Panc1 (cell line): Measurements from ENCODE around the gene ESF1. TPM values are rescaled to one million over a fixed set of nuclear protein-coding genes. Genes with fewer than 3 reads are reported as not detected.

ENCODE experiments used
- ATAC-seq: fragments of 200-7000 bp; cut with Tn5 transposase; 2 replicates; pipeline ENCODE4 v1.9.1; 2020; ENCODE audit warnings: mild to moderate bottlenecking, moderate library complexity
- BruUV-seq: library from RNA; stranded (reverse); fragments of 400-500 nt; replicated peaks from 2 replicates; lab custom pipeline; 2021; lab: Mats Ljungman, UMichigan
- CTCF ChIA-PET: fragments of 300-600 bp; sonication (Branson Sonifier 250); formaldehyde crosslinking; loops from one replicate; lab custom pipeline; 2022; ENCODE audit warnings: antibody characterized with exemption; lab: Charles Lee
- POLR2A ChIA-PET: fragments of 300-600 bp; sonication (Branson Sonifier 250); formaldehyde crosslinking; loops from one replicate; lab custom pipeline; 2022; ENCODE audit warnings: antibody characterized with exemption; lab: Charles Lee
- DNase-seq: peaks from one replicate; pipeline ENCODE4 v3.0.0-alpha.2; 2010; ENCODE audit warnings: low read depth, low spot score
- H3K27ac ChIP-seq: 2 replicates; pipeline ENCODE4 v1.5.1; 2011; ENCODE audit warnings: mild to moderate bottlenecking, low read length, inconsistent platforms
- H3K27me3 ChIP-seq: fragments of 200-500 bp; sonication (Bioruptor generic); 2 replicates; pipeline ENCODE4 v1.6.0; 2014; ENCODE audit warnings: low read length, inconsistent platforms; ENCODE audit not compliant: control insufficient read depth, insufficient read depth
- H3K36me3 ChIP-seq: fragments of 200-500 bp; sonication (Bioruptor generic); 2 replicates; pipeline ENCODE4 v1.5.1; 2014; ENCODE audit warnings: inconsistent platforms, mild to moderate bottlenecking, low read length, moderate library complexity; ENCODE audit not compliant: control insufficient read depth, insufficient read depth
- H3K4me1 ChIP-seq: 2 replicates; pipeline ENCODE4 v1.5.1; 2011; ENCODE audit warnings: inconsistent platforms, mild to moderate bottlenecking, low read length, moderate library complexity; ENCODE audit not compliant: control insufficient read depth, insufficient read depth
- H3K4me3 ChIP-seq, 2 experiments: 2 replicates each; pipeline ENCODE4 v1.5.1; 2011 to 2012; ENCODE audit warnings: low read depth in 2 of 2, low read length in 2 of 2, mild to moderate bottlenecking in 2 of 2, inconsistent platforms in 1 of 2, moderate library complexity in 1 of 2
- H3K9me3 ChIP-seq: fragments of 200-500 bp; sonication (Bioruptor generic); 2 replicates; pipeline ENCODE4 v1.5.1; 2014; ENCODE audit warnings: low read depth, mild to moderate bottlenecking, inconsistent platforms, low read length, moderate library complexity; ENCODE audit not compliant: control insufficient read depth, insufficient read depth
- POLR2AphosphoS5 ChIP-seq: IDR thresholded peaks from 2 replicates; pipeline ENCODE4 v1.6.1; 2012; ENCODE audit warnings: mild to moderate bottlenecking, low read depth, low read length, moderate library complexity
- SIN3A ChIP-seq: IDR thresholded peaks from 2 replicates; pipeline ENCODE4 v1.6.1; 2012; ENCODE audit warnings: low read depth, mild to moderate bottlenecking, low read length, moderate library complexity, borderline replicate concordance; ENCODE audit not compliant: insufficient read depth
- TCF7L2 ChIP-seq: IDR thresholded peaks from 2 replicates; pipeline ENCODE4 v1.6.1; 2011; ENCODE audit warnings: mild to moderate bottlenecking, low read depth, low read length, inconsistent platforms
- in situ Hi-C: cut with HindIII; loops from 2 replicates; pipeline ENCODE4 v1.10.0; 2016; ENCODE audit warnings: low sequenced_read_pairs, low pct_unique_long_range_greater_than_20kb
- intact Hi-C: fragments of 100-400 bp; cut with micrococcal nuclease; formaldehyde crosslinking; loops from one replicate; pipeline ENCODE4 v1.10.0; 2022; ENCODE audit not compliant: unreplicated experiment
- total RNA-seq: library from RNA; stranded (reverse); gene quantifications from one replicate; pipeline ENCODE4 v1.2.1, GENCODE V29; 2021; ENCODE audit not compliant: unreplicated experiment
- TF ChIP-seq, protein P1 (sequence below): fragments of 450-650 bp; IDR thresholded peaks from 2 replicates; pipeline ENCODE4 v1.5.1; 2017; ENCODE audit warnings: mild to moderate bottlenecking
- TF ChIP-seq, protein P2 (sequence below), 2 experiments: IDR thresholded peaks; 2 replicates each; pipeline ENCODE4 v1.6.1; 2011 to 2012; ENCODE audit warnings: low read depth in 2 of 2, control low read depth in 1 of 2, low read length in 1 of 2, mild to moderate bottlenecking in 1 of 2, moderate library complexity in 1 of 2; ENCODE audit not compliant: insufficient read depth in 1 of 2

Gene ESF1
- total RNA-seq, 1 experiment from 2014 or later, result 26.4 TPM

DNA sequence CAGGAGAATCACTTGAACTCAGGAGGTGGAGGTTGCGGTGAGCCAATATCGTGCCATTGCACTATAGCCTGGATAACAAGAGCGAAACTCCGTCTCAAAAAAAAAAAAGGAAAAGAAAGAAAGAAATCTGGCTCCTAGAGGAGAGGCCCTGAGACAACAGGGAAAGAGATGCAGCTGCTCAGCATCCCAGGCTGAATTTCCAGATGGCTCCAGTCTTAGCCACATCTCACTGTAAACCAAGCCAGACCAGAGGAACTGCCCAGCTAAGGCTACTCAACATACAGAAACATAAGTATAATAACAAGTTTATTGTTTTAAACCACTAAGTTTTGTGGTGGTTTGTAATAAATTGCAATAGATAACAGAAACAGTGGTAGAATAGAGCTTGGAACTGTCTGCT is 107.5 kb downstream of the ESF1 start:
- BruUV-seq, result no TSS peak
- in situ Hi-C loops, result no loop called here
- Histone ChIP-seq H3K27ac (no peak overlapping the region), H3K27me3 (peaks cover 4% of the 10 kb centered on the region; the same call in 1 of the 2 replicates), H3K36me3 (no peaks in the 10 kb centered on the region), H3K4me1 (no peaks in the 10 kb centered on the region), H3K4me3 (no peak overlapping the region), H3K9me3 (no peaks in the 10 kb centered on the region)
- DNase-seq, result no peak
- ATAC-seq, result no peak
- CTCF ChIA-PET, result no interaction called here
- no peak for TF ChIP-seq TCF7L2
- TF ChIP-seq SIN3A, result no peak
- TF ChIP-seq, protein P1, sequence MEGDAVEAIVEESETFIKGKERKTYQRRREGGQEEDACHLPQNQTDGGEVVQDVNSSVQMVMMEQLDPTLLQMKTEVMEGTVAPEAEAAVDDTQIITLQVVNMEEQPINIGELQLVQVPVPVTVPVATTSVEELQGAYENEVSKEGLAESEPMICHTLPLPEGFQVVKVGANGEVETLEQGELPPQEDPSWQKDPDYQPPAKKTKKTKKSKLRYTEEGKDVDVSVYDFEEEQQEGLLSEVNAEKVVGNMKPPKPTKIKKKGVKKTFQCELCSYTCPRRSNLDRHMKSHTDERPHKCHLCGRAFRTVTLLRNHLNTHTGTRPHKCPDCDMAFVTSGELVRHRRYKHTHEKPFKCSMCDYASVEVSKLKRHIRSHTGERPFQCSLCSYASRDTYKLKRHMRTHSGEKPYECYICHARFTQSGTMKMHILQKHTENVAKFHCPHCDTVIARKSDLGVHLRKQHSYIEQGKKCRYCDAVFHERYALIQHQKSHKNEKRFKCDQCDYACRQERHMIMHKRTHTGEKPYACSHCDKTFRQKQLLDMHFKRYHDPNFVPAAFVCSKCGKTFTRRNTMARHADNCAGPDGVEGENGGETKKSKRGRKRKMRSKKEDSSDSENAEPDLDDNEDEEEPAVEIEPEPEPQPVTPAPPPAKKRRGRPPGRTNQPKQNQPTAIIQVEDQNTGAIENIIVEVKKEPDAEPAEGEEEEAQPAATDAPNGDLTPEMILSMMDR, result no peak
- no peak for TF ChIP-seq POLR2AphosphoS5
- TF ChIP-seq, protein P2, sequence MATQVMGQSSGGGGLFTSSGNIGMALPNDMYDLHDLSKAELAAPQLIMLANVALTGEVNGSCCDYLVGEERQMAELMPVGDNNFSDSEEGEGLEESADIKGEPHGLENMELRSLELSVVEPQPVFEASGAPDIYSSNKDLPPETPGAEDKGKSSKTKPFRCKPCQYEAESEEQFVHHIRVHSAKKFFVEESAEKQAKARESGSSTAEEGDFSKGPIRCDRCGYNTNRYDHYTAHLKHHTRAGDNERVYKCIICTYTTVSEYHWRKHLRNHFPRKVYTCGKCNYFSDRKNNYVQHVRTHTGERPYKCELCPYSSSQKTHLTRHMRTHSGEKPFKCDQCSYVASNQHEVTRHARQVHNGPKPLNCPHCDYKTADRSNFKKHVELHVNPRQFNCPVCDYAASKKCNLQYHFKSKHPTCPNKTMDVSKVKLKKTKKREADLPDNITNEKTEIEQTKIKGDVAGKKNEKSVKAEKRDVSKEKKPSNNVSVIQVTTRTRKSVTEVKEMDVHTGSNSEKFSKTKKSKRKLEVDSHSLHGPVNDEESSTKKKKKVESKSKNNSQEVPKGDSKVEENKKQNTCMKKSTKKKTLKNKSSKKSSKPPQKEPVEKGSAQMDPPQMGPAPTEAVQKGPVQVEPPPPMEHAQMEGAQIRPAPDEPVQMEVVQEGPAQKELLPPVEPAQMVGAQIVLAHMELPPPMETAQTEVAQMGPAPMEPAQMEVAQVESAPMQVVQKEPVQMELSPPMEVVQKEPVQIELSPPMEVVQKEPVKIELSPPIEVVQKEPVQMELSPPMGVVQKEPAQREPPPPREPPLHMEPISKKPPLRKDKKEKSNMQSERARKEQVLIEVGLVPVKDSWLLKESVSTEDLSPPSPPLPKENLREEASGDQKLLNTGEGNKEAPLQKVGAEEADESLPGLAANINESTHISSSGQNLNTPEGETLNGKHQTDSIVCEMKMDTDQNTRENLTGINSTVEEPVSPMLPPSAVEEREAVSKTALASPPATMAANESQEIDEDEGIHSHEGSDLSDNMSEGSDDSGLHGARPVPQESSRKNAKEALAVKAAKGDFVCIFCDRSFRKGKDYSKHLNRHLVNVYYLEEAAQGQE (IDR thresholded peaks at IDR 0.05; ENCODE audit: insufficient read depth in 1 of 2, low read depth in 2 of 2, low read length in 1 of 2), result no peak
- intact Hi-C loops, result no loop called here
- POLR2A ChIA-PET, result no interaction called here

DNA sequence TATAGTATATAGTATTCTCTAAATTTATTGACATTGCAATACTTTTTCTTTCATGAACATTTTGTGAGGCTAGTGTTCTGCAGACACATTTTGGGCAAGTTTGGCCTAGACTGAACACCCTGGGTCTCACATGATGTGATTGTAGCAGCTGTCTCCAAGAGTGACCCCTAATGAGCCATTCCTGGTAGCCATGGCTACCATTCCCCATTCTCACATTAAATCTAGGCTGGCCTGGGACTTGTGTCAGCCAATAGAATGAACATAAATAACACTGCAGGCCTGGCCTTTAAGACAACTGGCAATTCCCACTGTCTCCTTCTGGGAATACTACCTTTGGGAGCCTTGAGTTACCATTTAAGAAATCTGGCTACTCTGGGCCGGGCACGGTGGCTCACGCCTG is 108.0 kb downstream of the ESF1 start:
- POLR2A ChIA-PET, result no interaction called here
- H3K4me1 ChIP-seq, result no peaks in the 10 kb centered on the region
- no peak overlapping the region for H3K27ac ChIP-seq
- no peak for ATAC-seq
- TF ChIP-seq POLR2AphosphoS5 (no peak), SIN3A (no peak), TCF7L2 (no peak)
- TF ChIP-seq, protein P1, result no peak
- TF ChIP-seq, protein P2 (IDR thresholded peaks at IDR 0.05; ENCODE audit: insufficient read depth in 1 of 2, low read depth in 2 of 2, low read length in 1 of 2), result no peak
- H3K9me3 ChIP-seq, result no peaks in the 10 kb centered on the region
- intact Hi-C loops, result no loop called here
- no peaks in the 10 kb centered on the region for H3K36me3 ChIP-seq
- in situ Hi-C loops, result no loop called here
- DNase-seq, result no peak
- H3K27me3 ChIP-seq, result peaks cover 4% of the 10 kb centered on the region; the same call in 1 of the 2 replicates
- no TSS peak for BruUV-seq
- CTCF ChIA-PET, result no interaction called here
- H3K4me3 ChIP-seq, result no peak overlapping the region
